Heart left ventricle (tissue), 16 donors: ENCODE results near the gene FRMD4B. TPM values are rescaled to one million over a fixed set of nuclear protein-coding genes. Genes with fewer than 3 reads are reported as not detected.

Experiments
- ATAC-seq, 4 donors: fragments of 200-7000 bp; cut with Tn5 transposase; one replicate each; pipeline ENCODE4 v1.9.1; 2020 to 2022; ENCODE audit warnings: moderate library complexity in 4 of 4, mild to moderate bottlenecking in 3 of 4, moderate number of reproducible peaks in 1 of 4
- DNase-seq, 5 donors: peaks; one replicate each; pipeline ENCODE4 v3.0.0-alpha.2; 2020
- H3K27ac ChIP-seq, 12 donors: fragments of 200-600 bp; sonication (generic) in 4 of 12; one replicate each; pipeline versions ENCODE4 v1.5.0 to v1.8.0; 2016 to 2022; ENCODE audit warnings: mild to moderate bottlenecking in 2 of 12
- H3K27me3 ChIP-seq, 9 donors: fragments of 200-600 bp; sonication (generic) in 2 of 9; one replicate each; pipeline versions ENCODE4 v1.5.1 to v1.8.0; 2016 to 2022; ENCODE audit warnings: mild to moderate bottlenecking in 3 of 9
- H3K36me3 ChIP-seq, 9 donors: fragments of 200-600 bp; sonication (generic) in 2 of 9; one replicate each; pipeline versions ENCODE4 v1.5.0 to v1.8.0; 2018 to 2022; ENCODE audit warnings: mild to moderate bottlenecking in 2 of 9
- H3K4me1 ChIP-seq, 12 donors: fragments of 200-600 bp; sonication (generic) in 4 of 12; one replicate each; pipeline versions ENCODE4 v1.5.0 to v1.8.0; 2016 to 2022; ENCODE audit warnings: mild to moderate bottlenecking in 3 of 12
- H3K4me3 ChIP-seq, 12 donors: fragments of 200-600 bp; sonication (generic) in 4 of 12; one replicate each; pipeline versions ENCODE4 v1.5.0 to v1.8.0; 2017 to 2022; ENCODE audit warnings: mild to moderate bottlenecking in 9 of 12, moderate library complexity in 4 of 12
- H3K9me3 ChIP-seq, 12 donors: fragments of 200-600 bp; sonication (generic) in 4 of 12; one replicate each; pipeline versions ENCODE4 v1.5.0 to v1.8.0; 2016 to 2022; ENCODE audit warnings: mild to moderate bottlenecking in 1 of 12
- CTCF ChIP-seq, 12 donors: fragments of 200-600 bp; sonication (generic) in 4 of 12; IDR thresholded peaks; one replicate each; pipeline versions ENCODE4 v1.5.0 to v1.8.0; 2018 to 2022; ENCODE audit warnings: antibody characterized with exemption in 12 of 12, mild to moderate bottlenecking in 5 of 12
- POLR2A ChIP-seq, 2 donors: fragments of 450-650 bp; IDR thresholded peaks; one replicate each; pipeline ENCODE4 v1.6.1; 2017; ENCODE audit warnings: antibody characterized with exemption in 2 of 2, mild to moderate bottlenecking in 2 of 2, moderate library complexity in 2 of 2
- WGBS, 4 donors: extraction: QIAGEN DNeasy Blood & Tissue Kit in 2 of 4; methylation state at CpG; one replicate each; pipeline versions ENCODE4 v1.1.5 to v1.1.7; 2013 to 2018; 5-methylcytosine and 5-hydroxymethylcytosine counted together
- intact Hi-C, 10 donors: fragments of 100-400 bp; cut with DNase I; formaldehyde crosslinking; loops; one replicate each; pipeline versions ENCODE4 v1.11.1 to v1.14.2; 2022
- polyA plus RNA-seq, 2 donors: library from polyadenylated mRNA; stranded (reverse); fragments of 200-250 nt; gene quantifications; one replicate each; pipeline ENCODE4 v1.2.3, GENCODE V29; 2013
- total RNA-seq, 9 donors: library from RNA; depleted of rRNA in 2 of 9; stranded (reverse); fragments of >200 nt in 2 of 9; fragmentation: NEBNext Ultra II Directional in 3 of 9; extraction: Animal tissue kit (Norgen Biotek cat#: 25700) in 3 of 9; gene quantifications; one replicate each; pipeline versions ENCODE4 v1.1.0 to v1.2.4, GENCODE V29; 2016 to 2023
- donor health status: ischemic (EF 13 %, LVEDD 7.1; RV severe dilation, severe dysfunction).
- donor health status: healthy with polysubstance abuse.
- donor health status: DM: no; HTN: yes; CAD: no.
- donor health status: DM: no; HTN: no; CAD: no.
- donor health status: ischemic (EF 25% LVEDD 6.9; RV normal size, moderate dysfunction).
- donor health status: ischemic (EF 25% LVEDD 5.7; RV mildly dilated, moderate dysfunction).
- donor health status: healthy.
- donor health status: DM: yes; HTN: yes; CAD: no.
- donor health status: ischemic (EF 35%, LVEDD 5.7; RV mildly dilated, moderate dysfunction).
- donor health status: nonischemic (EF 11% LVEDD 7.7; RV severe dilation, severe dysfunction).
- donor health status: DM: yes; HTN: yes; CAD: no.
- donor health status: PGD.
- donor health status: ischemic (EF 29% LVEDD 5.4; RV normal size, mild dysfunction).
- donor health status: nonischemic (EF 23%, LVEDD 6.1; RV moderate dilation, normal function).

FRMD4B gene
- total and polyA plus RNA-seq, 11 donors, result 3.4 to 42.8 (median 10.9) TPM

- H3K4me3 ChIP-seq, result no peak overlapping the region
- peaks cover 0 to 22% (median 10%) of the 10 kb centered on the region in 12 donors for H3K4me1 ChIP-seq
- intact Hi-C loops, result loop anchor here (1.0 to 5.0 kb wide), 6 partner anchors 107 to 367 kb away; no protein-coding TSS in a partner anchor
- no peaks in the 10 kb centered on the region for H3K27me3 ChIP-seq
- WGBS, 4 donors, result 75 to 85% (median 83%) methylated on average over 2 of the region's 2 CpGs
- ATAC-seq (no peak), DNase-seq (no peak)
- H3K9me3 ChIP-seq, result no peaks in the 10 kb centered on the region
- TF ChIP-seq POLR2A (IDR thresholded peaks at IDR 0.05) (no peak), CTCF (IDR thresholded peaks at IDR 0.05) (no peak)
- peaks cover 0 to 37% (median 0%) of the 10 kb centered on the region in 9 donors for H3K36me3 ChIP-seq
- H3K27ac ChIP-seq, result no peak overlapping the region
Measured at GRCh38 chr3:69305011-69305410, 80.9 kb downstream of the FRMD4B start.

- 92 to 97% (median 96%) methylated on average over 6 of the region's 6 CpGs for WGBS, 4 donors
- intact Hi-C loops, result loop anchor here in 1 of 10 donors (2.0 kb wide), 1 partner anchor 142 kb away; no protein-coding TSS in a partner anchor
- H3K4me1 ChIP-seq, result peaks cover 0 to 26% (median 11%) of the 10 kb centered on the region in 12 donors
- no peak for TF ChIP-seq CTCF (IDR thresholded peaks at IDR 0.05)
- TF ChIP-seq POLR2A (IDR thresholded peaks at IDR 0.05), result no peak
- ATAC-seq, result no peak
- no peak for DNase-seq
- H3K36me3 ChIP-seq, result peaks cover 0 to 39% (median 0%) of the 10 kb centered on the region in 9 donors
- H3K27ac ChIP-seq, result no peak overlapping the region
- no peak overlapping the region for H3K4me3 ChIP-seq
- H3K27me3 ChIP-seq, result no peaks in the 10 kb centered on the region
- H3K9me3 ChIP-seq, result no peaks in the 10 kb centered on the region
Measured at GRCh38 chr3:69304396-69304795, 81.5 kb downstream of the FRMD4B start.

GRCh38 chr3:69300296-69300695 lies 85.6 kb downstream of the FRMD4B start:
- ATAC-seq (no peak), DNase-seq (no peak)
- TF ChIP-seq CTCF (IDR thresholded peaks at IDR 0.05) (no peak), POLR2A (IDR thresholded peaks at IDR 0.05) (no peak)
- WGBS, 4 donors, result 47 to 59% (median 56%) methylated on average over 2 of the region's 2 CpGs
- H3K36me3 ChIP-seq, result peaks cover 0 to 62% (median 21%) of the 10 kb centered on the region in 9 donors
- H3K27me3 ChIP-seq, result no peaks in the 10 kb centered on the region
- intact Hi-C loops, result no loop called here
- no peaks in the 10 kb centered on the region for H3K9me3 ChIP-seq
- H3K4me3 ChIP-seq, result no peak overlapping the region
- no peak overlapping the region for H3K27ac ChIP-seq
- H3K4me1 ChIP-seq, result peaks cover 0 to 14% (median 0%) of the 10 kb centered on the region in 12 donors

GRCh38 chr3:69299344-69299743 lies 86.5 kb downstream of the FRMD4B start:
- no peak overlapping the region for H3K27ac ChIP-seq
- intact Hi-C loops, result loop anchor here in 1 of 10 donors (10.0 kb wide), 1 partner anchor 55 kb away; no protein-coding TSS in a partner anchor

More at GRCh38 chr3:69299344-69299743, 86.5 kb downstream of the FRMD4B start:
- peaks cover 0 to 62% (median 21%) of the 10 kb centered on the region in 9 donors for H3K36me3 ChIP-seq
- H3K9me3 ChIP-seq, result no peaks in the 10 kb centered on the region
- ATAC-seq (no peak), DNase-seq (no peak)
- no peaks in the 10 kb centered on the region for H3K27me3 ChIP-seq
- peaks cover 0 to 19% (median 4%) of the 10 kb centered on the region in 12 donors for H3K4me1 ChIP-seq
- WGBS, 4 donors, result 59 to 69% (median 65%) methylated on average over 3 of the region's 3 CpGs
- TF ChIP-seq CTCF (IDR thresholded peaks at IDR 0.05), result no peak
- no peak for TF ChIP-seq POLR2A (IDR thresholded peaks at IDR 0.05)
- H3K4me3 ChIP-seq, result no peak overlapping the region
